Panc1 (cell line): ENCODE results near the gene USP9X. TPM values are rescaled to one million over a fixed set of nuclear protein-coding genes. Genes with fewer than 3 reads are reported as not detected.
"Not testable (repeated sequence)": the region's sequence is repeated elsewhere in the genome, so short reads cannot be mapped to it uniquely, and the experiment has no call there.

Experiments used
- ATAC-seq: fragments of 200-7000 bp; cut with Tn5 transposase; 2 replicates; pipeline ENCODE4 v1.9.1; 2020; ENCODE audit warnings: mild to moderate bottlenecking, moderate library complexity
- BruUV-seq: library from RNA; stranded (reverse); fragments of 400-500 nt; replicated peaks from 2 replicates; lab custom pipeline; 2021; lab: Mats Ljungman, UMichigan
- CTCF ChIA-PET: fragments of 300-600 bp; sonication (Branson Sonifier 250); formaldehyde crosslinking; loops from one replicate; lab custom pipeline; 2022; ENCODE audit warnings: antibody characterized with exemption; lab: Charles Lee
- POLR2A ChIA-PET: fragments of 300-600 bp; sonication (Branson Sonifier 250); formaldehyde crosslinking; loops from one replicate; lab custom pipeline; 2022; ENCODE audit warnings: antibody characterized with exemption; lab: Charles Lee
- DNase-seq: peaks from one replicate; pipeline ENCODE4 v3.0.0-alpha.2; 2010; ENCODE audit warnings: low read depth, low spot score
- H3K27ac ChIP-seq: 2 replicates; pipeline ENCODE4 v1.5.1; 2011; ENCODE audit warnings: mild to moderate bottlenecking, low read length, inconsistent platforms
- H3K27me3 ChIP-seq: fragments of 200-500 bp; sonication (Bioruptor generic); 2 replicates; pipeline ENCODE4 v1.6.0; 2014; ENCODE audit warnings: low read length, inconsistent platforms; ENCODE audit not compliant: control insufficient read depth, insufficient read depth
- H3K36me3 ChIP-seq: fragments of 200-500 bp; sonication (Bioruptor generic); 2 replicates; pipeline ENCODE4 v1.5.1; 2014; ENCODE audit warnings: inconsistent platforms, mild to moderate bottlenecking, low read length, moderate library complexity; ENCODE audit not compliant: control insufficient read depth, insufficient read depth
- H3K4me1 ChIP-seq: 2 replicates; pipeline ENCODE4 v1.5.1; 2011; ENCODE audit warnings: inconsistent platforms, mild to moderate bottlenecking, low read length, moderate library complexity; ENCODE audit not compliant: control insufficient read depth, insufficient read depth
- H3K4me3 ChIP-seq, 2 experiments: 2 replicates each; pipeline ENCODE4 v1.5.1; 2011 to 2012; ENCODE audit warnings: low read depth in 2 of 2, low read length in 2 of 2, mild to moderate bottlenecking in 2 of 2, inconsistent platforms in 1 of 2, moderate library complexity in 1 of 2
- H3K9me3 ChIP-seq: fragments of 200-500 bp; sonication (Bioruptor generic); 2 replicates; pipeline ENCODE4 v1.5.1; 2014; ENCODE audit warnings: low read depth, mild to moderate bottlenecking, inconsistent platforms, low read length, moderate library complexity; ENCODE audit not compliant: control insufficient read depth, insufficient read depth
- CTCF ChIP-seq: fragments of 450-650 bp; IDR thresholded peaks from 2 replicates; pipeline ENCODE4 v1.5.1; 2017; ENCODE audit warnings: mild to moderate bottlenecking
- POLR2AphosphoS5 ChIP-seq: IDR thresholded peaks from 2 replicates; pipeline ENCODE4 v1.6.1; 2012; ENCODE audit warnings: mild to moderate bottlenecking, low read depth, low read length, moderate library complexity
- REST ChIP-seq, 2 experiments: IDR thresholded peaks; 2 replicates each; pipeline ENCODE4 v1.6.1; 2011 to 2012; ENCODE audit warnings: low read depth in 2 of 2, control low read depth in 1 of 2, low read length in 1 of 2, mild to moderate bottlenecking in 1 of 2, moderate library complexity in 1 of 2; ENCODE audit not compliant: insufficient read depth in 1 of 2
- SIN3A ChIP-seq: IDR thresholded peaks from 2 replicates; pipeline ENCODE4 v1.6.1; 2012; ENCODE audit warnings: low read depth, mild to moderate bottlenecking, low read length, moderate library complexity, borderline replicate concordance; ENCODE audit not compliant: insufficient read depth
- TCF7L2 ChIP-seq: IDR thresholded peaks from 2 replicates; pipeline ENCODE4 v1.6.1; 2011; ENCODE audit warnings: mild to moderate bottlenecking, low read depth, low read length, inconsistent platforms
- in situ Hi-C: cut with HindIII; loops from 2 replicates; pipeline ENCODE4 v1.10.0; 2016; ENCODE audit warnings: low sequenced_read_pairs, low pct_unique_long_range_greater_than_20kb
- intact Hi-C: fragments of 100-400 bp; cut with micrococcal nuclease; formaldehyde crosslinking; loops from one replicate; pipeline ENCODE4 v1.10.0; 2022; ENCODE audit not compliant: unreplicated experiment
- total RNA-seq: library from RNA; stranded (reverse); gene quantifications from one replicate; pipeline ENCODE4 v1.2.1, GENCODE V29; 2021; ENCODE audit not compliant: unreplicated experiment

Gene USP9X
- total RNA-seq, 1 experiment from 2014 or later = 44.4 TPM

GRCh38 chrX:41105005-41105404 lies 19.8 kb downstream of the USP9X start:
- no peak overlapping the region for H3K27ac ChIP-seq
- no peaks in the 10 kb centered on the region for H3K9me3 ChIP-seq
- no peaks in the 10 kb centered on the region for H3K27me3 ChIP-seq
- DNase-seq (no peak), ATAC-seq (no peak)
- in situ Hi-C loops = no loop called here
- no peaks in the 10 kb centered on the region for H3K36me3 ChIP-seq
- ChIA-PET CTCF (no interaction called here), POLR2A (no interaction called here)
- no TSS peak for BruUV-seq
- TF ChIP-seq REST (IDR thresholded peaks at IDR 0.05; ENCODE audit: insufficient read depth in 1 of 2, low read depth in 2 of 2, low read length in 1 of 2) = no peak
- TF ChIP-seq CTCF = no peak
- TF ChIP-seq POLR2AphosphoS5 = no peak
- TF ChIP-seq TCF7L2 = no peak
- no peak for TF ChIP-seq SIN3A
- no peak overlapping the region for H3K4me3 ChIP-seq
- no peaks in the 10 kb centered on the region for H3K4me1 ChIP-seq
- intact Hi-C loops = no loop called here

- BruUV-seq, POLR2A ChIA-PET, H3K27ac ChIP-seq, H3K9me3 ChIP-seq, CTCF ChIA-PET, DNase-seq, H3K4me3 ChIP-seq, intact Hi-C loops, in situ Hi-C loops, H3K36me3 ChIP-seq, H3K27me3 ChIP-seq, H3K4me1 ChIP-seq, ATAC-seq: not testable (repeated sequence)
These were observed 21.0 kb downstream of the USP9X start for GRCh38 chrX:41106257-41106656.

GRCh38 chrX:41108007-41108406 lies 22.8 kb downstream of the USP9X start:
- CTCF ChIA-PET = no interaction called here
- in situ Hi-C loops (no loop called here), intact Hi-C loops (no loop called here)
- Histone ChIP-seq H3K27me3 (no peaks in the 10 kb centered on the region), H3K4me3 (no peak overlapping the region), H3K4me1 (peaks cover 3% of the 10 kb centered on the region; the same call in 1 of the 2 replicates), H3K27ac (no peak overlapping the region), H3K36me3 (no peaks in the 10 kb centered on the region), H3K9me3 (no peaks in the 10 kb centered on the region)
- ATAC-seq (no peak), DNase-seq (no peak)
- POLR2A ChIA-PET = interaction anchor here (0.5 kb wide), 1 partner anchor 131 kb away, joined by 3 read pairs; no protein-coding TSS in a partner anchor
- TF ChIP-seq SIN3A (no peak), CTCF (no peak), TCF7L2 (no peak), POLR2AphosphoS5 (no peak), REST (IDR thresholded peaks at IDR 0.05; ENCODE audit: insufficient read depth in 1 of 2, low read depth in 2 of 2, low read length in 1 of 2) (no peak)
- BruUV-seq = no TSS peak
